Activated CD8-positive, alpha-beta memory T cell treated with anti-CD3 and anti-CD28 coated beads, Interleukin-2, amount 50 U/mL, for 24 hours (primary cell): Measurements from ENCODE around the gene UCK1.

Experiments used
- DNase-seq: peaks from one replicate; pipeline ENCODE4 v3.0.0-alpha.2; 2020; ENCODE audit errors: extremely low read depth

Gene UCK1

DNA sequence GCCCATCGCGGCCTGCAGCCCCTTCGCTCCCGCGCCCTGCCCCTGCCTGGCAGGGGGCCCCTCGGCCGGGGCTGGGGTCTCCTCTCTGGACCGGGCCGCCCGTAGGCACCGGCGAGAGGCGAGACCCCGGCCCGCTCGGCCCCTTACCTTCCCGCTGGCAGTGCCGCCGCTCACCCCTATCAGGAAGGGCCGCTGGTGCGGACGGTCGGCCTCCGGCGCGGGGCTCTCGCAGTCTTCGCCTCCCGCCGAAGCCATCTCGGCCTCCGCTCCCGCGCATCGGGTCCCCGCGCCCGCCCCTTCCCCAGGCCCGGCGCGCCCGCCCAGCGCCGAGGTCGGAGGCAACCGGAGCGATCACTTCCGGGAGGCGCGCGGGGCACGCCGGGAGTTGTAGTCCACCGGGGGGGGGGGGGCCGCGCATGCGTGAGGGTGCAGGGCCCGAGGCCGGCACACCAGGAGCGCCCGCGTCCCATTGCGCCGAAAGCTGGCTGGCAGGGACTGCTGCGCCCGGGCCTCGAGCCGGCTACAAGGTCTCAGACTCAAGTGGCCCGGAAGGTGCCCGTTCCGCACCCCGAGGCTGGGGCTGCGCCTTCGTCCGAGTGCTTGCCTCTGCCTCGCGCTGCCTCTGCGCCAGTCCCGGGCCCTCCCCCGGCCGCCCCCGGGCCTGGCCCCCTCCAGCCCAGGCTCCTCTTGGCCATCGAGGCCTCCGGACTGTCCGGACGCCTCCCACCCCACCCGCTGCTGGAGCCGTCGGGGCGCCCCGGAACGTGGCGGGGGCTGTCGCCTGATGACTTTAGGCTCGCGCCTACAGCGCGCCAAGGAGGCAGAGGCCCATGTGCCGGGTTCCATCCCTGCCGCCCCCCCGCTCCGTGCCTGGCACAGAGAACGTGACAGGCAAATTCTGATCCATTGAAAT, at the start of gene UCK1:
Gene UCK1 (minus strand): TSS at position 344 of the 913 bp plus-strand sequence. CDS start 89 bp downstream, at position 255.
- no peak for DNase-seq

DNA sequence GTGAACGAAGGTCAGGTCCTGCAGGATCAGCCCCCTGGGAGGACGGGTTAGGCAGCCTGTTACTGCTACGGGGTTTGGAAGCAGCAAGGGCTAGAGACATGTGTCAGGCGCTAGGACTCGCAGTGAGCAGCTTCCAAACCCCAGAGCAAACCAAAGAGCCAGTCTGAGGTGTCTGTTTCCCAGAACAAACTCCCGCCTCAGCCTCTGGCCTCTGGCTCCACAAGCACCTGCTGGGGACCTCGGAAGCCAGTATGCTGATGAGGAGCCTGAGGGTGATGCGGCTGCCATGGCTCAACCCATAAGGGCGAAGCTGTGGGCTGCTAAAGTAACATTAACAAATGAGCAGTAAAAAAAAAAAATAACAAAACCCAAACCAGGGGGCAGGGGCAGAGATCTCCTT, 49.3 kb upstream of the UCK1 start:
- no peak for DNase-seq

DNA sequence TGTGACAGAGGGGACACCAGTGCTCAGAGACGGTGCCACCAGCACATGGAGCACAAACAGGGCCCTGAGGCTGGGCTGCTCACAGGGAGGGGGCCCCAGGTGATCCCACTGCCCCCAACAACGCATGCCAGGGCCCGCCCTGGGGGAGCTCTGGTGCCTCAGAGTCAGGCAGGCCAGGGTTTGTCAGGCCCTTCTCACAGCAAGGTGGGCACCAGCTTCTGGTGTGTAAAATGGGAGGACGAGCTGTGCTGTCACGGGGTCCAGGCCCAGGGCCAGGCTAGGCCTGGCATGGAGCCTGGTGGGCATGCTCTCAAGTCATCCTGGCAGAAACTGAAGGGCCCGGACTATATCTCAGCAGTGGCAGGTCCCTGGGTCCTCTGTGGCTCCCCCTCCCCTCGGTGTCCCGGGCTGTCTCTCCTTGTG, 48.7 kb upstream of the UCK1 start:
- DNase-seq = no peak

GRCh38 chr9:131578731-131579504, 47.9 kb upstream of the UCK1 start:
- no peak for DNase-seq

DNA sequence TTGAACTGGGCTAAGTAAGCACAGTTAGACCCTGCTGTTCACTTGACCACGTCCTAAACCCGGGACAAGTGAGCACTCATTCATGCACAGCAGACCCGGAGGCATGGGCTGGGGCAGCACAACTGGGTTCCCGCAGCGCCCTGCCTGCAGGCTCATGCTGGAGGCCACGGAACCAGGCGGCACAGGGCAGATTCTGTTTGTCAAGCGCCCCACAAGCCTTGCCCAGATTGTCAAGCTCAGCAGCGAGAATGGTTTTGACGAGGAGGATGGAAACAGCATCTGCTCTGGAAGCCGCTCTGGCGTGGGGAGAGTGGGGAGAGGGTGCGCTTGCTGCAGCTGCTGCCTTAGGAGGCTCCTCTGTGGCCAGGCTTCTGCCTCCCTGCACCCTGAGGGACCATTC, 47.0 kb upstream of the UCK1 start:
- no peak for DNase-seq

GRCh38 chr9:131577005-131578000, 46.2 kb upstream of the UCK1 start:
- DNase-seq = no peak

- no peak for DNase-seq
These were observed 45.1 kb upstream of the UCK1 start for GRCh38 chr9:131575946-131576853.

- no peak for DNase-seq
These were observed 43.9 kb upstream of the UCK1 start for GRCh38 chr9:131574730-131575640.

DNA sequence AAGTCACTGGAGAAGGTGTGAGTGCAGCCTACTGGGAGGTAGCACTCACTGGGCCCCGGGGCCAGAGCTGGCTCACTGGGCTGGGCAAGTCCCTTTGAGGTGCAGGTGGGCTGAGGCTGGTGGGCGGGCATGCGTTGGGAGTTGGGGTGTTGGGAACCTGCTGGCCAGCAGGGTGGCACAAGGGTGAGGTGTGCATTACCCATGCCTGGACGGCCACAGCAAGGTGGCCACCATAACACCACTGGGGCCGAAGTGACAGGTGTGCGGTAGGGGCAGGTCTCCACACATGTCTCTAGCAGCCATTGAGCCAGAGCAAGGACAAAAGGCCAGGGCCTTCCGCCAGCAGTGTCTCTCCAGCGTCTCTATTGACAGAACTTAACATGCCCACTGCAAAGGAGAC, 36.8 kb upstream of the UCK1 start:
- no peak for DNase-seq

- DNase-seq = no peak
These were observed 35.1 kb upstream of the UCK1 start for GRCh38 chr9:131566158-131566557.

- DNase-seq = no peak
These were observed 34.3 kb upstream of the UCK1 start for GRCh38 chr9:131565369-131565768.

DNA sequence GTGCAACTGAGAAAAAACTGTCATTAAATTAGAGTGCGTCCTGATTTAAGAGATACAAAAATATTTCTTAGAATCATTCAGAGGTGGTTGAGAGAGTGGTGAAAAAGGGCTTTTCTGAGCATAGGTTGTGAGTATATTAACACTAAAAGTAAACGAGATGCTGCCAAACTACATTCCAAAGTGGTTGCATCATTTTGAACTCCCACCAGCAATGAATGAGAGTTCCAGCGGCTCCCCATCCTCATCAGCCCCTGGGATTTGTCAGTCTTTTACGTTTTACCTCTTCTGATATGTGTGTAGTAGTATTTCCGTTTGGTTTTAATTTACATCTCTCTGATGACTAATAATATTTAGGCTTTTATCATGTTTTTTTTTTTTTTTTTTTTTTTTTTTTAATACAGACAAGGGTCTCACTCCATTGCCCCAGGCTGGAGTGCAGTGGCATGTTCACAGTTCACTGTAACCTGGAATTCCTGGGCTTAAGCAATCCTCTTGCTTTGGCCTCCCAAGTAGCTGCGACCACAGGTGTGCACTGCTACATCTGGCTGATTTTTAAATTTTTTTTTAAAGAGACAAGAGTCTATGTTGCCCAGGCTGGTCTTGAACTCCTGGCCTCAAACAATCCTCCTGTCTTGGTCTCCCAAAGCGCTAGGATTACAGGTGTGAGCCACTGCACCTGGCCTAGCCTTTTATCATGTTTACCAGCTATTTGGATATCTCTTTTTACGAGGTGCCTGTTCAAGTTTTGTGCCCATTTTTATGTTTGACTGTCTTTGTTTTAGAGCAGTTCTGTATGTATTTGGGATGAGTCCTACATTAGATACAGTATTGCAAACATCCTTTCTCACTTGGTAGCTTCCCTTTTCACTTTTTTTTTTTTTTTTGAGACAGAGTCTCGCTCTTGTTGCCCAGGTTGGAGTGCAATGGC, 31.2 kb upstream of the UCK1 start:
- DNase-seq = no peak

DNA sequence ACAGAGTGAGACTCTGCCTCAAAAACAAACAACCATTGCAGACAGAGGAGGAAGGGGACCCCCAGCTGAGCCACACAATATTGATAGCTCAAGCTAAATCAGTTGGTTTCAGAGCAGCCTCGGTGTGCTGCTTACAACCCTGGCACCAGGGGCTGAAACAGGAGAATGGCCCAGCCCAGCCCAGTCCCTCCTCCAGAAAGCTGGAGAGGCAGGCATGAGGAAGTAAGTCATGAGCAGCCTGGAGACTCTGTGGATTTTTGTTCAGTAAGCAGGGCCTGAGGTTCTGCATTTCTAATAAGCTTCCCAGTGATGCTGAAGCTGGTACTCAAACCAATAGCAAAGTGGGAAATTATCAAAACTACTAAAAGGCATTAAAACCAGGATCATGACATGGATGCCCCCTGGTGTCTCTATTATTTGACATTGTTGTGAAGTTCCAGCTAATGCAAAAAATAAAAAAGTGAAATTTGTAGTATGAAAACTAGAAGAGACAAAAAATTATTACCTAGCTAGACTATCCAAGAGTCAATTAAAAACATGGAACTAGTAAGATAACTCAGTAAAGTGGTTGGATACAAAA, 28.4 kb upstream of the UCK1 start:
- DNase-seq = no peak

GRCh38 chr9:131557855-131558548, 26.9 kb upstream of the UCK1 start:
- no peak for DNase-seq

DNA sequence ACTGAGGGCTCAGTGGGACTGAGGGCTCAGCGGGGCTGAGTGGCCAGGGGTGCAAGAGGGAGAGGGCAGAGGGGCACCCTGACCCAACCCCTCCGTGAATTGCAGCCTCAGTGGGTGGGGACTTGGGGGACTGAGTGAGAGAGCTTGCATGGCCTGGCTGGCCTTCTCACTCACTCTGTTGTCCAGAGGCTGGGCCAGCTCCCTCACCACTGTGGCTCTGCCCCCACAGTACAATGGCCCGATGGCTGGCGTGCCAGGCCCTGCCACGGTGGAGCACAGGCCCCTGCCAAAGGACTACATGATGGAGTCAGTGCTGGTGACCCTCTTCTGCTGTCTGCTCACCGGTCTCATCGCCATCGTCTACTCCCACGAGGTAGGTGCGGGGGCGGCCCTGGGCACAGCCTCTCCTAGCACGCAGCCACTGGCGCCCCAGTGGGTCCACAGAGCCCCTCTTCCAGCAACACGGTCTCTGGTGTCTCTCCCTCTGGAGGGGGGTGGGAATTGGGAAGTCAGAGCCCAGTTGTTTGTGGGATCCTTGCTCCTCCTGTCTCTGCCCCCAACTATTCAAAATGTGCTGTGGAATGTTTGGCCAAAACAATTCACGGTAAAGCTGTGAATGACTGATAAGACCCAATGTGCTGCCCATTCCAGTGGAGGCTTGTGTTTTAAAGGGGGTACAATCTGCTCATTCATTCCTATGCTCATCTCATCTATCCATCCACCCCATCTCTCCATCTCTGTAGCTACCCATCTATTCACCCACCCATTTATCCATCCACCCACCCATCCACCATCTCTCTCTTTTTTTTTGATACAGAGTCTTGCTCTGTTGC, 25.0 kb upstream of the UCK1 start:
- no peak for DNase-seq

- no peak for DNase-seq
These were observed 23.8 kb upstream of the UCK1 start for GRCh38 chr9:131554843-131555351.
